ENCODE data around the gene S1PR3.

- TF ChIP-seq CTCF (conservative IDR thresholded peaks at IDR 0.05 in 1 of 2, IDR thresholded peaks at IDR 0.05 in 1 of 2; ENCODE audit: extremely low read depth in 1 of 2, insufficient read depth in 1 of 2, low read depth in 1 of 2, low read length in 2 of 2) (no peak), EZH2 (IDR thresholded peaks at IDR 0.05; ENCODE audit: borderline replicate concordance, low read length) (no peak)
These were observed 31.4 kb upstream of the S1PR3 start for GRCh38 chr9:88959727-88960469.
